ENCODE results near the gene DPP9. TPM values are rescaled to one million over a fixed set of nuclear protein-coding genes. Genes with fewer than 3 reads are reported as not detected.

Gene DPP9
- 10 to 100 TPM; 32.0 to 50.7 (median 42.9) TPM for total RNA-seq

GRCh38 chr19:4723595-4724514 is at the start of gene DPP9:
Gene DPP9, minus strand, starts transcription at chr19:4723842. Its CDS starts 3,936 bp downstream, at chr19:4719906.
- DNase-seq: peak; percentile 98
- peaks cover 9 to 10% of the 10 kb centered on the region in 2 donors for H3K4me1 ChIP-seq
- TF ChIP-seq POLR2A (IDR thresholded peaks at IDR 0.05) (peak; percentile 26 to 63), CTCF (IDR thresholded peaks at IDR 0.05) (peak in 2 of 6 experiments; percentile 21 to 41)
- H3K36me3 ChIP-seq: peaks cover 8 to 9% of the 10 kb centered on the region in 2 donors
- no peaks in the 10 kb centered on the region for H3K27me3 ChIP-seq
- peak within 1 kb of the TSS; percentile 45 to 96 (median 87) for H3K4me3 ChIP-seq (replicated peaks in 1 of 3)
- peak within 1 kb of the TSS; percentile 52 to 82 (median 77) for H3K27ac ChIP-seq
- H3K9me3 ChIP-seq: no peaks in the 10 kb centered on the region
- 1% methylated on average over 25 to 31 of the region's 79 CpGs for WGBS, 2 donors
- intact Hi-C loops (cut with DNase I): loop anchor here (5.0 kb wide), 1 partner anchor 68 kb away; the partner anchor contains the start of gene FEM1A

- TF ChIP-seq CTCF (IDR thresholded peaks at IDR 0.05) (no peak), POLR2A (IDR thresholded peaks at IDR 0.05) (no peak)
- no peaks in the 10 kb centered on the region for H3K27me3 ChIP-seq
- DNase-seq: no peak
- intact Hi-C loops (cut with DNase I): no loop called here
- H3K36me3 ChIP-seq: no peaks in the 10 kb centered on the region
- no peak overlapping the region for H3K4me3 ChIP-seq (replicated peaks in 1 of 3)
- H3K9me3 ChIP-seq: no peaks in the 10 kb centered on the region
- no peak overlapping the region for H3K27ac ChIP-seq
- WGBS, 2 donors: 62 to 73% methylated on average over 9 of the region's 9 CpGs
- H3K4me1 ChIP-seq: no peaks in the 10 kb centered on the region
Measured at GRCh38 chr19:4773047-4773640, 49.5 kb upstream of the DPP9 start.

GRCh38 chr19:4772566-4772965 is 48.9 kb upstream of the DPP9 start:
- Histone ChIP-seq H3K27me3 (no peaks in the 10 kb centered on the region), H3K4me1 (no peaks in the 10 kb centered on the region), H3K27ac (no peak overlapping the region), H3K36me3 (no peaks in the 10 kb centered on the region), H3K9me3 (no peaks in the 10 kb centered on the region), H3K4me3 (replicated peaks in 1 of 3) (no peak overlapping the region)
- TF ChIP-seq CTCF (IDR thresholded peaks at IDR 0.05) (no peak), POLR2A (IDR thresholded peaks at IDR 0.05) (no peak)
- 35 to 50% methylated on average over 2 of the region's 2 CpGs for WGBS, 2 donors
- no peak for DNase-seq
- intact Hi-C loops (cut with DNase I): no loop called here

- no peaks in the 10 kb centered on the region for H3K27me3 ChIP-seq
- H3K9me3 ChIP-seq: no peaks in the 10 kb centered on the region
- no peak for TF ChIP-seq POLR2A (IDR thresholded peaks at IDR 0.05)
- no peak for TF ChIP-seq CTCF (IDR thresholded peaks at IDR 0.05)
- peak; percentile 84 to 88 for DNase-seq
- H3K4me3 ChIP-seq (replicated peaks in 1 of 3): no peak overlapping the region
- intact Hi-C loops (cut with DNase I): no loop called here
- no peak overlapping the region for H3K27ac ChIP-seq
- WGBS, 2 donors: 9% methylated on average over 36 to 37 of the region's 37 CpGs
- no peaks in the 10 kb centered on the region for H3K4me1 ChIP-seq
- H3K36me3 ChIP-seq: no peaks in the 10 kb centered on the region
Measured at GRCh38 chr19:4768934-4769777, 45.5 kb upstream of the DPP9 start.

Data from thyroid gland (tissue), 4 donors.